ENCODE results near the gene FADD. TPM values are rescaled to one million over a fixed set of nuclear protein-coding genes. Genes with fewer than 3 reads are reported as not detected.

The FADD gene
- total RNA-seq, 1 donor from 2014 or later: 43.0 TPM

DNA sequence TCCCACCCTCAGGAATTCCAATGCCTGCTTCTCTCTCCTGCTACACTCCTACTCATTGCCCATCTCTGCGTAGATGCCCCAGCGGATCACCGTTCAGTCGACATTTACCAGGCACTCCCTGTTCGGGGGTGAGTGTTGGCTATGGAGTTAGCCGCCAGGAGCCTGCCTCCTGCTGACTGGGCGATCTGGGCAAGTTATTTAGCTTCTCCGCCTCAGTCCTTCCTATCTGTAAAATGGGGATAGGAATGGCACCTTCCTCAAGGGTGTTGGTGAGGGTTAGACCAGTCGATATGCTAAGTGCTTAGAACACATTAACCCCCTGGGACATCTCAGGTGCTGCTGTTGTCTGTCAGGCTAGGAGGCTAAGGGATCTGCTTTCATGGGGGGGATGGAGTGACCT, 30.9 kb downstream of the FADD start:
- no peaks in the 10 kb centered on the region for H3K36me3 Mint-ChIP-seq (ENCODE audit: low read depth)
- no peaks in the 10 kb centered on the region for H3K4me1 Mint-ChIP-seq (ENCODE audit: low read depth)
- H3K27me3 Mint-ChIP-seq (ENCODE audit: low read depth): no peaks in the 10 kb centered on the region
- H3K4me3 Mint-ChIP-seq (ENCODE audit: low read depth): no peak overlapping the region
- intact Hi-C loops (cut with micrococcal nuclease): no loop called here
- no peak for DNase-seq (ENCODE audit: low spot score)
- H3K27ac Mint-ChIP-seq: no peak overlapping the region
- no peaks in the 10 kb centered on the region for H3K9me3 Mint-ChIP-seq

DNA sequence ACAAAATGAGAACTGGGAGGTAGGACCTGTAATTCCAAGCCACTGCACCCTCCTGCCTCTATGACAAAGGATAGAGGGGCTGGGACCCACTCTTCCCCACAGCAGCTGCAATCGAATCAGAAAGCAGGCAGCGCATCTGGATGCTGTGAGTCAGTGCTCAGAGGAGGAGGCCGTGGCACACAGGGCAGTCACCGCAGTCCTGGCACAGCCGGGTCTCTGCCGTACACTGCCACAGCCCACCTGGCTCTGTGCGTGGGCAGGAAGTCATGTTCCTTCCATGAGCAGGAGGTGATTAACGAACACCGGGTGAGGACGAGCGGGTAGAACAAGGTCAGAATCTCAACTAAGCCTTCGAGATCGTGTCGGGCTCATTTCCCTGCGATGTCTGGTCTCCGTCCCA, 37.2 kb downstream of the FADD start:
- no peak overlapping the region for H3K27ac Mint-ChIP-seq
- no peak for DNase-seq (ENCODE audit: low spot score)
- no peaks in the 10 kb centered on the region for H3K9me3 Mint-ChIP-seq
- H3K4me1 Mint-ChIP-seq (ENCODE audit: low read depth): no peaks in the 10 kb centered on the region
- H3K36me3 Mint-ChIP-seq (ENCODE audit: low read depth): no peaks in the 10 kb centered on the region
- H3K4me3 Mint-ChIP-seq (ENCODE audit: low read depth): no peak overlapping the region
- no peaks in the 10 kb centered on the region for H3K27me3 Mint-ChIP-seq (ENCODE audit: low read depth)
- intact Hi-C loops (cut with micrococcal nuclease): no loop called here

DNA sequence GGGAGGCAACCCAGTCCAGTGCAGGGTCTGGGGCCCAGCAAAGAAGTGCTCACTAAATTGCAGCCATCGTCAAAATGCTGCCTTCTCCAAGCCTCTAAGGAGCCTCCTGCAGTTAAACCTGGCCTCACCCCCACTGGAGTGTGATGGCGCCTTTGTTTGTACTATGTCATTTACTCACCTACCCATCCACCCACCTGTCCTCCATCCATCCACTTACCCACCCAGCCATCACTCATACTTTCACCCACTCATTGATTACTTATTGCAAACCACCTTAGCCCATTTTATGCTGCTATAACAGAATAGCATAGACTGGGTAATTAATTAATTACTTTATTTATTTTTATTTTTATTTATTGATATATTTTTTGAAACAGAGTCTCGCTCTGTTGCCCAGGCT, 38.6 kb downstream of the FADD start:
- Mint-ChIP-seq H3K27ac (no peak overlapping the region), H3K4me3 (ENCODE audit: low read depth) (no peak overlapping the region)
- intact Hi-C loops (cut with micrococcal nuclease): no loop called here

DNA sequence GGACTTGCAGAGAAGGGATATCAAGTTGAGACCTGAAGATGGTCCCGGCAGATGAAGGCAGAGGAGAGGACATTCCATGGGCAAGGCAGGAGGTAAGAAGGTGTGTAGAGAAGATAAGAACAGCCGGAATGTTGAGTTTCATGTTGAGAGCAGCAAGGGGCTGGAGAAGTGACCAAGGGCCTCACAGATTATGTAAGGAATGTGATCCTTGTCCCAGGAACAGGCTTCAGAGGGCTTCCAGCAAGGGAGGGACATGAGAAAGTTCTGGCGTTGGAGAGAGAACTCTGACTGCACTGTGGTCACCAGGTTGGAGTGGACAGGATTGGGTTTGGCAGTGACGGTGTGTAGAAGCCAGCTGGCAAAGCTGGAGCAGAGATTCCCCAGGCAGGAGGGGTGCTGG, 39.8 kb downstream of the FADD start:
- no peaks in the 10 kb centered on the region for H3K36me3 Mint-ChIP-seq (ENCODE audit: low read depth)
- no peak overlapping the region for H3K27ac Mint-ChIP-seq
- intact Hi-C loops (cut with micrococcal nuclease): no loop called here
- H3K27me3 Mint-ChIP-seq (ENCODE audit: low read depth): no peaks in the 10 kb centered on the region
- H3K4me3 Mint-ChIP-seq (ENCODE audit: low read depth): no peak overlapping the region
- peaks cover 7% of the 10 kb centered on the region for H3K9me3 Mint-ChIP-seq
- no peak for DNase-seq (ENCODE audit: low spot score)
- H3K4me1 Mint-ChIP-seq (ENCODE audit: low read depth): no peaks in the 10 kb centered on the region

More for the DNA sequence above, 38.6 kb downstream of the FADD start:
- no peaks in the 10 kb centered on the region for H3K36me3 Mint-ChIP-seq (ENCODE audit: low read depth)
- no peaks in the 10 kb centered on the region for H3K27me3 Mint-ChIP-seq (ENCODE audit: low read depth)
- no peaks in the 10 kb centered on the region for H3K4me1 Mint-ChIP-seq (ENCODE audit: low read depth)
- no peaks in the 10 kb centered on the region for H3K9me3 Mint-ChIP-seq
- DNase-seq (ENCODE audit: low spot score): no peak

DNA sequence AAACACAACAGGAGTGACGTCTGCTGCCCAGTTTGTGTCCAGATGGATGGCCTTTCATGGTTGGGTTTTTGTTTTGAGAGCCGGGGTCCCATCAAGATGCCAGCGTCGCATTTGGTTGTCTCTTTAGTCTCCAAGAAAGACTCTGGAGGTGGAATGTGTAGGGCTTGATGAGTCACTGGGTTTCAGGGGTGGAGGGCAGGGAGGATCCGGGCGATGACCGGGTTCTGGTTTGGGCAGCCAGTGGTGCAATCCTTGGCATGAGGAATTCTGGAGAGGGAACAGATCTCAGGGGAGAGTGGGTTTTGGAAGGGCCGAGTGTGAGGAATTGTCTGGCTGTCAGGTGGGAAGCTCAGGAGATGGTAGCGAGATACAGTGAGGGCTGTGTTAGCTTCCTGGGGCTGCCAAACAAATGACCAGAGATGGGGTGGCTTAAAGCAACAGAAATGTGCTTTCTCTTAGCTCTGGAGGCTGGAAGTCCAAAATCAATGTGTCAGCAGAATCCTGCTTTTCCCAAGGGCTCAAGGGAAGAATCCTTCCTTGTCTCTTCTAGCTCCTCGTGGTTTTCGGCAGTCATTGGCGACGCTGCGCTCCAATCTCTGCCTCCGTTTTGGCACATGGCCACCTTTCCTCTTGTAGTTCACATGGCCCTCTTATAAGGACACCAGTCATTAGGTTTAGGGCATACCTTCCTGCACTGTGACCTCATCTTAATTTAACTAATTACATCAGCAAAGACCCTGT, 41.0 kb downstream of the FADD start:
- Mint-ChIP-seq H3K27ac (no peak overlapping the region), H3K27me3 (ENCODE audit: low read depth) (no peaks in the 10 kb centered on the region), H3K4me3 (ENCODE audit: low read depth) (no peak overlapping the region), H3K4me1 (ENCODE audit: low read depth) (no peaks in the 10 kb centered on the region), H3K36me3 (ENCODE audit: low read depth) (no peaks in the 10 kb centered on the region), H3K9me3 (peaks cover 7% of the 10 kb centered on the region)
- intact Hi-C loops (cut with micrococcal nuclease): no loop called here
- DNase-seq (ENCODE audit: low spot score): no peak

DNA sequence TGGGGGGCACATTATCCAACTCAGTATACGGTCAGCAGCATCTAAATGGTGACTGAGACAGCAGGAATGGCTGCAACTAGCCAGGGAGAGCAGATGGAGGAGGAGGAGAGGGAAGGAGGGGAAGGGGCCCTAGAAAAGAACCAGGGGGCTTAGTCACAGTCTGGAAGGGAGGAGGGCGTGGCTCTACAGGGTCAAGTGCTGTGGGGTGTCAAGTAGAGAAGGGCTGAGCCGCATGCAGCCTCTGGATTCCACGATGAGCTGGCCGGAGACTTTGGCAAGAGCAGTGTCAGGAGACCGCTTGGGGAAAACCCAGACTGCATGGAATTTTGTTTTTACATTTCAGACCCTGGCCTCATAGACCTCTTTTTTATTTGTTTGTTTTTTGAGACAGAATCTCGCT, 41.6 kb downstream of the FADD start:
- no peaks in the 10 kb centered on the region for H3K36me3 Mint-ChIP-seq (ENCODE audit: low read depth)
- intact Hi-C loops (cut with micrococcal nuclease): no loop called here
- no peaks in the 10 kb centered on the region for H3K27me3 Mint-ChIP-seq (ENCODE audit: low read depth)
- no peak for DNase-seq (ENCODE audit: low spot score)
- H3K27ac Mint-ChIP-seq: no peak overlapping the region
- H3K9me3 Mint-ChIP-seq: peaks cover 7% of the 10 kb centered on the region
- H3K4me1 Mint-ChIP-seq (ENCODE audit: low read depth): no peaks in the 10 kb centered on the region
- no peak overlapping the region for H3K4me3 Mint-ChIP-seq (ENCODE audit: low read depth)

DNA sequence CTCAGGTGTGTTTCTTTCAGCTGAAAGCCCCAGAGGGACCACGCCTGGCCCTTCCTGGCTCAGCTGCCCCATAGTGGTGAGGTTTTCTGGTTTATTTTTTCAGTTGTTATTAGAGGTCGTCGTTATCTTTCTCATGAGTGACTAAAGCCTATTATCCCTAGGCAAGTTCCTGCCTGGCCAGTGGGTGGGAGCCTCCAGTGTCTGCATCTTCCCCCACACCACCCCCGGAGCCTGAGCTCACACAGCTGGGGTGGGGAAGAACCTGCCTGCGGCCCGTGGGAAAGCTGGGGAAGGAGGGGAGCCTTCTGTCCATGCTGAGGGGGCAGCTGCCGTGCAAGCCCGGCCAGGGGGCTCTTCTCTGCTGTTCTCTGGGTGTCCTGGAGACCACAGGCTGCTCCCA, 43.1 kb downstream of the FADD start:
- no peaks in the 10 kb centered on the region for H3K4me1 Mint-ChIP-seq (ENCODE audit: low read depth)
- no peaks in the 10 kb centered on the region for H3K36me3 Mint-ChIP-seq (ENCODE audit: low read depth)
- peaks cover 7% of the 10 kb centered on the region for H3K9me3 Mint-ChIP-seq
- H3K27ac Mint-ChIP-seq: no peak overlapping the region
- H3K4me3 Mint-ChIP-seq (ENCODE audit: low read depth): no peak overlapping the region
- no peaks in the 10 kb centered on the region for H3K27me3 Mint-ChIP-seq (ENCODE audit: low read depth)
- no peak for DNase-seq (ENCODE audit: low spot score)
- intact Hi-C loops (cut with micrococcal nuclease): no loop called here

DNA sequence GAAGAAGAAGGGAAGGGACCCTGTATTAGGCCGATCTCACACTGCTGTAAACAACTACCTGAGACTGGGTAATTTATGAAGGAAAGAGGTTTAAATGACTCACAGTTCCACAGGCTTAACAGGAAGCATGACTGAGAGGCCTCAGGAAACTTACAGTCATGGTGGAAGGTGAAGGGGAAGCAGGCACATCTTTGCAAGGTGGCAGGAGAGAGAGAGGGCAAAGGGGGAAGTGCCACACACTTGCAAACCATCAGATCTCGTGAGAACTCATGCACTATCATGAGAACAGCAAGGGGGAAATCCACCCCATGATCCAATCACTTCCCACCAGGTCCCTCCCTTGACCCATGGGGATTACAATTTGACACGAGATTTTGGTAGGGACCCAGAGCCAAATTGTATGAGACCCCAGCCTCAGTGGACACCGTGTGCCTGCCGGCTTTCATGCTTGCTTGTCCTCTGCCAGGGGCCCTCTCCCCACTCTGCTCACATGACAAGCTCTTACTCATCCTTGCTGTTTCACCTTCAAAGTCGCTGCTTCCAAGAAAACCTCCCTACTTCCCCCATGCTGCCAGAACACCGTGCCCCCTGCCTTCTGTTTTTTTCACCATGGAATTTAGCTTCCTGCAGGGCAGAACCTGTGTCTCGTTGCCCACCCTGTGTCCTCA, 44.1 kb downstream of the FADD start:
- intact Hi-C loops (cut with micrococcal nuclease): no loop called here
- Mint-ChIP-seq H3K4me3 (ENCODE audit: low read depth) (no peak overlapping the region), H3K27ac (no peak overlapping the region)

DNA sequence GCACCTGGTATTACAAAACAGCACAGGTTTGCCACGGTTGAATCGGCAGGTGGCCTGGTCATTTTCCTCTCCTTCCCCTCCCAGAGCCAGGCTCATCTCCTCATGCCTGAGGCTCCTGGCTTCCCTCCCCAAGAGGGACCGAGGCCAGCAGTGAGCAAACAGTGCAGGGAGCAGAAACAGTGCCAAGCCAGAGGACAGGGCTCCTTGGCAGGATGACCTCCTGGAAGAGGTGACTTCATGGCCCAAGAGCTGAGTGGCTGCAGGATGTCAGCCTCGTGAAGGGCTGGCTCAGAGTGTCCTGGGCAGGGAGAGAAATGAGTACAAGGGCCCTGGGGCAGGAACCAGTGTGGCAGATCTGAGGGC, 44.6 kb downstream of the FADD start:
- Mint-ChIP-seq H3K9me3 (peaks cover 7% of the 10 kb centered on the region), H3K4me3 (ENCODE audit: low read depth) (no peak overlapping the region), H3K27me3 (ENCODE audit: low read depth) (no peaks in the 10 kb centered on the region), H3K4me1 (ENCODE audit: low read depth) (no peaks in the 10 kb centered on the region), H3K27ac (no peak overlapping the region), H3K36me3 (ENCODE audit: low read depth) (no peaks in the 10 kb centered on the region)
- intact Hi-C loops (cut with micrococcal nuclease): no loop called here
- no peak for DNase-seq (ENCODE audit: low spot score)

More for the DNA sequence above, 44.1 kb downstream of the FADD start:
- Mint-ChIP-seq H3K9me3 (peaks cover 7% of the 10 kb centered on the region), H3K27me3 (ENCODE audit: low read depth) (no peaks in the 10 kb centered on the region), H3K36me3 (ENCODE audit: low read depth) (no peaks in the 10 kb centered on the region), H3K4me1 (ENCODE audit: low read depth) (no peaks in the 10 kb centered on the region)
- DNase-seq (ENCODE audit: low spot score): no peak

DNA sequence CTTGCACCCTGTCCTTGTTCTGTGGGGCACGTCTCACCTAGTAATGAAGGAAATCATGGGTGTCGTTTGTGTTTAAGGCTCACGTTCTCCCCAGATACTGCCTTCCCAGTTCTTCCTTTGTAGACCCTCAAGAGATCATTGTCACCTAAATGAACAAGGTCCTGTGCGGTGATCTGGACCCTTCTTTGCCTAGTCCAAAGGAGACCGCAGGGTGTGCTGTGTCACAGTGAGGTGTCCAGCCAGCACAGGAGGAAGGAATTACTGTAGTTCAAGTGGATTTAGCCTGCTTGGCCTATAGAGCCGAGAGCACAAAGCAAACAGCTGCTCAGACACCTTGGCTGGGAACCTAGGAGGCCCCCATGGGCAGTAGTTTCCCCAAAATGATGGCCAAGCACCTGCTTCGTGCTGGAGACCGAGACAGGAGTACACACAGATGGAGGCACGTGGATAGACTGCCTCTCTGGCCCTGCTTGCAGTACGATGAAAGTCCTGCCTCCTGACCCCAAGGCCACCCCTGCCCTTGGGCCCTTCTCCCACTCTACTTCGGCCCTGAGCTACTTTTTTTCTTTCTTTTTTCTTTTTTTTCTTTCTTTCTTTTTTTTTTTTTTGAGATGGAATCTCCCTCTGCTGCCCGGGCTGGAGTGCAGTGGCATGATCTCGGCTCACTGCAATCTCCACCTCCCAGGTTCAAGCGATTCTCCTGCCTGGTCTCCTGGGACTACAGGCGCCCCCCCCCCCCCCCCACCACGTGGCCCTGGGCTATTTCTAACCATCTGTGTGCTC, 48.0 kb downstream of the FADD start:
- no peak for DNase-seq (ENCODE audit: low spot score)
- H3K4me1 Mint-ChIP-seq (ENCODE audit: low read depth): no peaks in the 10 kb centered on the region
- no peak overlapping the region for H3K27ac Mint-ChIP-seq
- no peaks in the 10 kb centered on the region for H3K27me3 Mint-ChIP-seq (ENCODE audit: low read depth)
- intact Hi-C loops (cut with micrococcal nuclease): no loop called here
- peaks cover 7% of the 10 kb centered on the region for H3K9me3 Mint-ChIP-seq
- H3K4me3 Mint-ChIP-seq (ENCODE audit: low read depth): no peak overlapping the region
- H3K36me3 Mint-ChIP-seq (ENCODE audit: low read depth): no peaks in the 10 kb centered on the region

DNA sequence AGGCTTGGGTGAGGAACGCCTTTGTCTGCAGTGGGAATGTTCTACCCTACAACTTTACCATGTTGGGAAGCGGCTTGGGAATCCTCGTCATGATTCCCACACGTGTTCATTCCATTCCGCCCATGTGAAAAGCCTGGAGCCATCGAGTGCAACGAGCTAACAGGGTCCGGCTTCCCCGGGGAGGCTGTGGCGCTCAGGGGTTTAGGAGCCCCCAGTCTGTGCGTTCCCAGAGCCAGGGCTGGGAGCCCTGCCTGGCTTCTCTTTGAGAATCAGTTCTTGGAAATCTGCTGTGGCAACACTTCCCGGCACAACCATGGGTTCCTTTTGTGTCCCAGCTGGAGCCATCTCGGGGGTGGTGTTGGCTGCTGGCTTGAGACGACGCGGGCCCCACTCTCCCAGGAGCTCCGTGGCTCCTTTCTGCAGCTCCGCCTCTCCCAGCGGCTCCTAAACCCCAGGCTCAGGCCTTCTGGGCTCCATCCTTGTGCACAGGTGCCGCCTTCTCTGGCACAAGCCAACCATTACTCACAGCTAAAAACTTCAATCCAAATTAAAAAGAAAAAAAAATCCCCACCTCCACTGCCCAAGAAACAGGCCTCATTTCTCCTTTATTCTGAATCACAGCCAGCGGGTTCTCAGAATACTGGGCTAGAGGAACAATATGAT, 48.7 kb downstream of the FADD start:
- Mint-ChIP-seq H3K36me3 (ENCODE audit: low read depth) (no peaks in the 10 kb centered on the region), H3K27ac (no peak overlapping the region), H3K27me3 (ENCODE audit: low read depth) (no peaks in the 10 kb centered on the region), H3K9me3 (peaks cover 7% of the 10 kb centered on the region), H3K4me1 (ENCODE audit: low read depth) (no peaks in the 10 kb centered on the region), H3K4me3 (ENCODE audit: low read depth) (no peak overlapping the region)
- no peak for DNase-seq (ENCODE audit: low spot score)
- intact Hi-C loops (cut with micrococcal nuclease): no loop called here

DNA sequence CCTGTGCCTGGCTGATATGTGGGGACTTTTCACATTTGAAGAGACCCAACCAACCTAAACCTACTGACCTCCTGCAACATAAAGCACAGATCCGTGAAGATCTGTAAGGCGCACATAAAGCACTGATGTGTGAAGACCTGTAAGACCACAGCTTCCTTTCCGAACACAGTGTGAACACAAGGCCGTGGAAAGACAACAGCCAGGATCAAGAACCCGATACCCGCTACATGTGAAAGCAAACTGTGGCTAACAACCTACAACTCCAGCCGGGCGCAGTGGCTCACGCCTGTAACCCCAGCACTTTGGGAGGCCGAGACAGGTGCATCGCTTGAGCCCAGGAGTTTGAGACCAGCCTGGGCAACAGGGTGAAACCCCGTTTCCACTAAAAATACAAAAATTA, 49.7 kb downstream of the FADD start:
- Mint-ChIP-seq H3K27me3 (ENCODE audit: low read depth) (no peaks in the 10 kb centered on the region), H3K4me3 (ENCODE audit: low read depth) (no peak overlapping the region), H3K27ac (no peak overlapping the region), H3K36me3 (ENCODE audit: low read depth) (no peaks in the 10 kb centered on the region), H3K4me1 (ENCODE audit: low read depth) (no peaks in the 10 kb centered on the region), H3K9me3 (no peaks in the 10 kb centered on the region)
- no peak for DNase-seq (ENCODE audit: low spot score)
- intact Hi-C loops (cut with micrococcal nuclease): no loop called here

Measured in activated T-helper 2 cell treated with anti-CD3 and anti-CD28 coated beads, Interferon-gamma antibody, Interleukin-2, Interleukin-4, amounts not matched to agents 10 μg/mL and 5 μg/mL and 100 μg/mL, durations not matched to agents 14 hours and 24 hours and 36 hours (primary cell).